NB4 (cell line): ENCODE data around the gene LAT.
"Not testable (repeated sequence)": the region's sequence is repeated elsewhere in the genome, so short reads cannot be mapped to it uniquely, and the experiment has no call there.

ENCODE experiments used
- POLR2A ChIP-seq: IDR thresholded peaks from 2 replicates; pipeline ENCODE4 v1.6.1; 2011; ENCODE audit warnings: mild to moderate bottlenecking; ENCODE audit not compliant: insufficient read length; ENCODE audit errors: extremely low read depth
- TF ChIP-seq, protein P1 (sequence below): IDR thresholded peaks from one replicate; pipeline ENCODE4 v1.5.1; 2012; ENCODE audit warnings: low read depth, low read length

GRCh38 chr16:28969696-28970095 is 15.2 kb upstream of the LAT start:
- not testable (repeated sequence) for TF ChIP-seq POLR2A
- TF ChIP-seq, protein P1, sequence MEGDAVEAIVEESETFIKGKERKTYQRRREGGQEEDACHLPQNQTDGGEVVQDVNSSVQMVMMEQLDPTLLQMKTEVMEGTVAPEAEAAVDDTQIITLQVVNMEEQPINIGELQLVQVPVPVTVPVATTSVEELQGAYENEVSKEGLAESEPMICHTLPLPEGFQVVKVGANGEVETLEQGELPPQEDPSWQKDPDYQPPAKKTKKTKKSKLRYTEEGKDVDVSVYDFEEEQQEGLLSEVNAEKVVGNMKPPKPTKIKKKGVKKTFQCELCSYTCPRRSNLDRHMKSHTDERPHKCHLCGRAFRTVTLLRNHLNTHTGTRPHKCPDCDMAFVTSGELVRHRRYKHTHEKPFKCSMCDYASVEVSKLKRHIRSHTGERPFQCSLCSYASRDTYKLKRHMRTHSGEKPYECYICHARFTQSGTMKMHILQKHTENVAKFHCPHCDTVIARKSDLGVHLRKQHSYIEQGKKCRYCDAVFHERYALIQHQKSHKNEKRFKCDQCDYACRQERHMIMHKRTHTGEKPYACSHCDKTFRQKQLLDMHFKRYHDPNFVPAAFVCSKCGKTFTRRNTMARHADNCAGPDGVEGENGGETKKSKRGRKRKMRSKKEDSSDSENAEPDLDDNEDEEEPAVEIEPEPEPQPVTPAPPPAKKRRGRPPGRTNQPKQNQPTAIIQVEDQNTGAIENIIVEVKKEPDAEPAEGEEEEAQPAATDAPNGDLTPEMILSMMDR = not testable (repeated sequence)
